Measurements from ENCODE around the gene CDH23. TPM values are rescaled to one million over a fixed set of nuclear protein-coding genes. Genes with fewer than 3 reads are reported as not detected.

The CDH23 gene
- total and polyA plus RNA-seq, 9 of the 15 experiments (the other 6 are each of a cell fraction or from before 2014, with no cell fraction given): 0.18 to 1.2 (median 0.47) TPM

DNA sequence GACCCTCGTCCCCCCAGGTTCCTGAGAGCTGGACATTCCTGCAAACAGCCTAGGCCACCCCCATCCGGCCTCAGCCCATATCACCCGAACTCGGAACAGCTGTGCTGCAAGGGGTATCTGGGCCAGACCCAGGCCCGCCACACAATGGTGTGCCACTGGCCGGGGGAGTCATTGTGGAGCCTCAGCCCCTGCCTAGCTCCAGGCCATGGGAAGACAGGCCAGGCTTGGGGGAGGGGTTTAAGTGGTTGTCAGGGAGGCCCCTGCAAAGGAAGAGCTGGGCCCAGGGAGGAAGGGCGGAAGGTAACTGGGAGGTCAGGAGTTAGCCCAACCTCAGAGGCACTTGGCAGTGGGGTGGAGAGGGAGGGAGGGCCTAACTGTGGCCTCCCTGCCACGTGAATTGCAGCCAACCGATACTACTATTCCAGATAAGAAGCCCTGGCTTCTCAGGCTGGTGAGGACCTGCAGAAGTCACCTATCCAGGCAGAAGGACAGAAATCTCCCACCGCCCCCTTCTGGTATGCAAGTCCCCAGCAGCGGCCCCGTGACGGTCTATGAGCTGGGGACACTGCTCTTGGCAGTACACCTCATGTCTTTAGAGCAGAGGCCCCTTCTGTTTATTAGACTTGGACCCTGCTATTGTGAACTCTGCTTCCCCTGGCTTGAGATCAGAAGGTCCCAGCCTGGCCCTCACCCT is 349.8 kb downstream of the CDH23 start (continued):
- TF ChIP-seq, protein P1, sequence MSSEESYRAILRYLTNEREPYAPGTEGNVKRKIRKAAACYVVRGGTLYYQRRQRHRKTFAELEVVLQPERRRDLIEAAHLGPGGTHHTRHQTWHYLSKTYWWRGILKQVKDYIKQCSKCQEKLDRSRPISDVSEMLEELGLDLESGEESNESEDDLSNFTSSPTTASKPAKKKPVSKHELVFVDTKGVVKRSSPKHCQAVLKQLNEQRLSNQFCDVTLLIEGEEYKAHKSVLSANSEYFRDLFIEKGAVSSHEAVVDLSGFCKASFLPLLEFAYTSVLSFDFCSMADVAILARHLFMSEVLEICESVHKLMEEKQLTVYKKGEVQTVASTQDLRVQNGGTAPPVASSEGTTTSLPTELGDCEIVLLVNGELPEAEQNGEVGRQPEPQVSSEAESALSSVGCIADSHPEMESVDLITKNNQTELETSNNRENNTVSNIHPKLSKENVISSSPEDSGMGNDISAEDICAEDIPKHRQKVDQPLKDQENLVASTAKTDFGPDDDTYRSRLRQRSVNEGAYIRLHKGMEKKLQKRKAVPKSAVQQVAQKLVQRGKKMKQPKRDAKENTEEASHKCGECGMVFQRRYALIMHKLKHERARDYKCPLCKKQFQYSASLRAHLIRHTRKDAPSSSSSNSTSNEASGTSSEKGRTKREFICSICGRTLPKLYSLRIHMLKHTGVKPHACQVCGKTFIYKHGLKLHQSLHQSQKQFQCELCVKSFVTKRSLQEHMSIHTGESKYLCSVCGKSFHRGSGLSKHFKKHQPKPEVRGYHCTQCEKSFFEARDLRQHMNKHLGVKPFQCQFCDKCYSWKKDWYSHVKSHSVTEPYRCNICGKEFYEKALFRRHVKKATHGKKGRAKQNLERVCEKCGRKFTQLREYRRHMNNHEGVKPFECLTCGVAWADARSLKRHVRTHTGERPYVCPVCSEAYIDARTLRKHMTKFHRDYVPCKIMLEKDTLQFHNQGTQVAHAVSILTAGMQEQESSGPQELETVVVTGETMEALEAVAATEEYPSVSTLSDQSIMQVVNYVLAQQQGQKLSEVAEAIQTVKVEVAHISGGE (CRISPR knock-in tag; IDR thresholded peaks at IDR 0.05): no peak
- TF ChIP-seq BHLHE40 (IDR thresholded peaks at IDR 0.05; ENCODE audit: low read length) (peak; percentile 97), TGIF2 (CRISPR knock-in tag; IDR thresholded peaks at IDR 0.05) (no peak), SNIP1 (IDR thresholded peaks at IDR 0.05; ENCODE audit: low read depth) (no peak), RHOXF2B (CRISPR knock-in tag; conservative IDR thresholded peaks at IDR 0.05) (0 out of 2 replicates have a peak, but pooled peaks have one; percentile 18), MAFG (tag; conservative IDR thresholded peaks at IDR 0.05) (no peak), PHB2 (IDR thresholded peaks at IDR 0.05; ENCODE audit: low read depth) (no peak), ZFP36 (IDR thresholded peaks at IDR 0.05; ENCODE audit: low read depth, low read length, partially characterized antibody) (no peak), NEUROD1 (IDR thresholded peaks at IDR 0.05; ENCODE audit: borderline replicate concordance, low read depth, low read length, partially characterized antibody) (no peak), MTA1 (IDR thresholded peaks at IDR 0.05; ENCODE audit: borderline replicate concordance) (peak; percentile 64; the same call in 1 of the 2 replicates), ZNF785 (CRISPR knock-in tag; IDR thresholded peaks at IDR 0.05) (no peak), ZBTB17 (CRISPR knock-in tag; IDR thresholded peaks at IDR 0.05) (peak; percentile 57; the same call in 1 of the 2 replicates), JUNB (CRISPR knock-in tag; conservative IDR thresholded peaks at IDR 0.05) (no peak), ZNF133 (CRISPR knock-in tag; IDR thresholded peaks at IDR 0.05) (no peak), CC2D1A (IDR thresholded peaks at IDR 0.05) (no peak; the same call in 1 of the 2 replicates), PRMT5 (CRISPR knock-in tag; IDR thresholded peaks at IDR 0.05) (no peak), ZNF507 (tag; conservative IDR thresholded peaks at IDR 0.05) (no peak), GATA2 (CRISPR knock-in tag; IDR thresholded peaks at IDR 0.05) (0 out of 2 replicates have a peak, but pooled peaks have one; percentile 42)
- TF ChIP-seq, protein P2, sequence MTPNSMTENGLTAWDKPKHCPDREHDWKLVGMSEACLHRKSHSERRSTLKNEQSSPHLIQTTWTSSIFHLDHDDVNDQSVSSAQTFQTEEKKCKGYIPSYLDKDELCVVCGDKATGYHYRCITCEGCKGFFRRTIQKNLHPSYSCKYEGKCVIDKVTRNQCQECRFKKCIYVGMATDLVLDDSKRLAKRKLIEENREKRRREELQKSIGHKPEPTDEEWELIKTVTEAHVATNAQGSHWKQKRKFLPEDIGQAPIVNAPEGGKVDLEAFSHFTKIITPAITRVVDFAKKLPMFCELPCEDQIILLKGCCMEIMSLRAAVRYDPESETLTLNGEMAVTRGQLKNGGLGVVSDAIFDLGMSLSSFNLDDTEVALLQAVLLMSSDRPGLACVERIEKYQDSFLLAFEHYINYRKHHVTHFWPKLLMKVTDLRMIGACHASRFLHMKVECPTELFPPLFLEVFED (CRISPR knock-in tag; conservative IDR thresholded peaks at IDR 0.05): 0 out of 2 replicates have a peak, but pooled peaks have one; percentile 47
- TF ChIP-seq, protein P3, sequence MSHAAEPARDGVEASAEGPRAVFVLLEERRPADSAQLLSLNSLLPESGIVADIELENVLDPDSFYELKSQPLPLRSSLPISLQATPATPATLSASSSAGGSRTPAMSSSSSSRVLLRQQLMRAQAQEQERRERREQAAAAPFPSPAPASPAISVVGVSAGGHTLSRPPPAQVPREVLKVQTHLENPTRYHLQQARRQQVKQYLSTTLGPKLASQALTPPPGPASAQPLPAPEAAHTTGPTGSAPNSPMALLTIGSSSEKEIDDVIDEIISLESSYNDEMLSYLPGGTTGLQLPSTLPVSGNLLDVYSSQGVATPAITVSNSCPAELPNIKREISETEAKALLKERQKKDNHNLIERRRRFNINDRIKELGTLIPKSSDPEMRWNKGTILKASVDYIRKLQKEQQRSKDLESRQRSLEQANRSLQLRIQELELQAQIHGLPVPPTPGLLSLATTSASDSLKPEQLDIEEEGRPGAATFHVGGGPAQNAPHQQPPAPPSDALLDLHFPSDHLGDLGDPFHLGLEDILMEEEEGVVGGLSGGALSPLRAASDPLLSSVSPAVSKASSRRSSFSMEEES (CRISPR knock-in tag; IDR thresholded peaks at IDR 0.05): no peak
- TF ChIP-seq, protein P4, sequence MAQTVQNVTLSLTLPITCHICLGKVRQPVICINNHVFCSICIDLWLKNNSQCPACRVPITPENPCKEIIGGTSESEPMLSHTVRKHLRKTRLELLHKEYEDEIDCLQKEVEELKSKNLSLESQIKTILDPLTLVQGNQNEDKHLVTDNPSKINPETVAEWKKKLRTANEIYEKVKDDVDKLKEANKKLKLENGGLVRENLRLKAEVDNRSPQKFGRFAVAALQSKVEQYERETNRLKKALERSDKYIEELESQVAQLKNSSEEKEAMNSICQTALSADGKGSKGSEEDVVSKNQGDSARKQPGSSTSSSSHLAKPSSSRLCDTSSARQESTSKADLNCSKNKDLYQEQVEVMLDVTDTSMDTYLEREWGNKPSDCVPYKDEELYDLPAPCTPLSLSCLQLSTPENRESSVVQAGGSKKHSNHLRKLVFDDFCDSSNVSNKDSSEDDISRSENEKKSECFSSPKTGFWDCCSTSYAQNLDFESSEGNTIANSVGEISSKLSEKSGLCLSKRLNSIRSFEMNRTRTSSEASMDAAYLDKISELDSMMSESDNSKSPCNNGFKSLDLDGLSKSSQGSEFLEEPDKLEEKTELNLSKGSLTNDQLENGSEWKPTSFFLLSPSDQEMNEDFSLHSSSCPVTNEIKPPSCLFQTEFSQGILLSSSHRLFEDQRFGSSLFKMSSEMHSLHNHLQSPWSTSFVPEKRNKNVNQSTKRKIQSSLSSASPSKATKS (CRISPR knock-in tag; IDR thresholded peaks at IDR 0.05): no peak
